ENCODE measurements around the gene TDRD3.
"Not testable (repeated sequence)": the region's sequence is repeated elsewhere in the genome, so short reads cannot be mapped to it uniquely, and the experiment has no call there.

TDRD3 gene

DNA sequence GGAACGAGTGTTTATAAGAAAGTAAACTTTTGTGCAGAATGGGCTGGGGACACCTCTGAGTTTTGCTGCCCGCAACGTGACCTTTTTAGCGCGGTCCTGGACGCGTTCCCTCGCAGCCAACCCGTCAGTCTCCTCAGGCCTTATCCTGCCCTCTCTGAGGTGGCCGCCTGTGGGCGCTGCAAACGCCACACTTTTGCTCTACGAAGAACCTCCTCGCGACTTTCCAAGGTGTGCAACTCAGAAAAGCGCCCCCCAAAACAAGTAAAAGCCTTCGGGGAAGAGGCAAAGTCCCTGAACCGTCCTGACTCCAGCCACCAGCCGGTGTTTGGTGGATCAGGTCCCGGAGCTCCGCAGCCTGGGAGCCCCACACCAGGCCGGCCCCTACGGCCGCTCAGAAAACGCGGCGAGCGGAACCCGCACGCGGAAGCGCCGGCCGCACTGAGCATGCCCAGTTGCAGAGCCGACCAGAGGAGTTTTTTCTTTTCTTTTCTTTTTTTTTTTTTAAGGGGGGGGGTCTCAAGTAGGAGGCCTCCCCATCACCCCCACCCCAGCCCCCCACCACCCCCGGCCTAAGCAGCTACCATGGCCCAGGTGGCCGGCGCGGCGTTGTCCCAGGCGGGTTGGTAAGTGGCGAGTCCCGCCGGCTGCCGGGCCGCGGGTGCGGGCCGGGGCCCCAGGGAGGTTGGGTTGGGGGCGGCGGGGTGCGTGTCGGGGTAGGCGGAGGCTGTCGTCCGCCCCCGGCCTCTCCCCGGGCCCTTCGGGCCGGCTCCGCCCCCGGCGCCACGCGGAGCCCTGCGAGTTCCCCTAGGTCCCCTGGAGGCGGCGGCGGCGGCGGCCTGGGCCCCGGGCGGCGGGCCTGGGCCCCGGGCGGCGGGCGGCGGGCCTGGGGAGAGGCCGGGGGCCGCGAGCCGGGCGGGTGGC is at the start of gene TDRD3:
Gene TDRD3 (plus strand): TSS at position 438 of the 921 bp plus-strand sequence. CDS start 145 bp downstream, at position 583.
- no peak for FAIRE-seq

DNA sequence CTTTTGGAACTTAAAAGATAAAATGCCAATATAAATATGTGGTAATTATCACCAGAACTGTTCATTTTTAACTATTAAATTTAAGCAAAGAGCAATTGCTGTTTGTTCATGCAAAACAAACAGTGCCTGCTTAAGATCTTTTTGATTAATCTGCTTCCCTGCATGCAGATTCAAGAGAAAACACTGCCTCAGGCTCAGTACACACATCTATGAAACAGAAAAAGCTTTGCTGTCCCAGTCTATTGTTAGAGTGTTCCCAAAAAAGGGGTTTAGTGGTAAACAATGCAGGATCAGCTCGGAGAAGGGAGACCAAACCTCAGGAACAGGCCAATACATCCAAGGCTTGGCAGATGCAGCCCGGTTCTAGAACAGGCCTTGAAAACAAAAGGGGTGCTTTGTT is 49.3 kb upstream of the TDRD3 start:
- FAIRE-seq: no peak

- FAIRE-seq: no peak
Measured at GRCh38 chr13:60348097-60348496, 48.9 kb upstream of the TDRD3 start.

- no peak for FAIRE-seq
Measured at GRCh38 chr13:60351326-60351725, 45.7 kb upstream of the TDRD3 start.

DNA sequence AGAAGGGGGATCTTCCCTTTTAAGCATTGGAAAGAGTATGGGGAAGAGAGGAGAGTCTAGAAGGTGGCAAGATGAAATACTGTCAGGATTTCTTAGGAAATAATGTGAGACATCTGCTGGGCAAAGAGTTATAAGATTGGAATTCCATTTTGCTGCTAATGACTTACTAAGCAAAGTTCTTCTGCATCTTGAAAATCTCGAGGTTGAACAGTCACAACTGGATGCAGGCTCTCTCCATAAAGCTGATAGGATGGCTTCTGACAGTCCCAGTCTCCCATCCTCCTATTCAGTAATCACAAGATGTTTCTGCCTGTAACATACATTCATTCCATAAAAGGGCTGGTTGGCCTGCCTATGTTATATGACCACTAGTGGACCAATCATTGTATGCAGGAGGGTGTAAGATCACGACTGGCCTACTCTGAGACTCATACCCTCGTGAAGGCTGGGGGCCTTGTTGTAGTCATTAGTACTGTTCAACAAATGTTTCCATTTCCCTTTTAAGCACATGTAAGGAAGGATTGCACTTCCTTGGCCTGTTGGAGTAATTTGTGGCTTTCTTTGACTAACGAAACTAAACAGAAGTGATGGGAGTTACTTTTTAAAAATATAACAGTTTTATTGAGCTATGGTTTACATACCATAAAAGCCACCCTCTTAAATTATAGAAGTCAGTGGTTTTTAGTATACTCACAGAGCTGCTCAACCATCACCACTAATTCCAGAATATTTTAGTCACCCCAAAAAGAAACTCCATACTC is 45.0 kb upstream of the TDRD3 start:
- no peak for FAIRE-seq

DNA sequence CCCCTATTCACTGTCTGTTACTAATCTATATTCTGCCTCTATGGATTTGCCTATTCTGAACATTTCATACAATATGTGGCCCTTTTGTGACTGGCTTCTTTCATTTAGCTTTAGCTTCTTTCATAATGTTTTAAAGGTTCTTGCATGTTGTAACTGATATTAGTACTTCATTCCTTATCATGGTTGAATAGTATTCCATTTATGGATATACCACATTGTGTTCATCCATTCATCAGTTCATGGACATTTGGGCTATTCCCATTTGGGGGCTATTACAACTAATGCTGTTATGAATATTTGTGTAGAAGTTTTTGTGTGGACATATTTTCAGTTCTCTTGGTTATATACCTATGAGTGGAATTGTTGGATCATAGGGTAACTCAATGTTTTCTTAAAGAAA is 44.4 kb upstream of the TDRD3 start:
- no peak for FAIRE-seq

DNA sequence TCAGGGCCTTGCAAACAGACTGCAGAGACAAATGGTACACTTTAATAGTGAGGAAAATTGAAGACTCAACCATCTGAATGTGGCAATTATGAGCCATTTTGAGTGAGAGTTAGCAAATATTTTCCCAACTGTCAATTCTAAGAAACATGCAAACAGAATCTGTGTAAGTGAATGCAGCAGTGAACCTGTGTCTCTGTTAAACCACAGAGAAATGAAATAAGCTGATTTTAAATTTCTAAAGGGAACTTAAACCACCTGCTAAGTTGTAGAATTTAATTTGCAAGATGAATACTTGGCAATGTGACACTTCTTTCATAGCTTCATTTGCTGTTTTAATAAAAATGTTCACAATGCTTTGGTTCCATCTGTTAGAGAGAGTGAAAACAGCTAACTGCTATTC is 42.0 kb upstream of the TDRD3 start:
- no peak for FAIRE-seq

- no peak for FAIRE-seq
Measured at GRCh38 chr13:60356970-60357369, 40.0 kb upstream of the TDRD3 start.

- no peak for FAIRE-seq
Measured at GRCh38 chr13:60358453-60358852, 38.6 kb upstream of the TDRD3 start.

DNA sequence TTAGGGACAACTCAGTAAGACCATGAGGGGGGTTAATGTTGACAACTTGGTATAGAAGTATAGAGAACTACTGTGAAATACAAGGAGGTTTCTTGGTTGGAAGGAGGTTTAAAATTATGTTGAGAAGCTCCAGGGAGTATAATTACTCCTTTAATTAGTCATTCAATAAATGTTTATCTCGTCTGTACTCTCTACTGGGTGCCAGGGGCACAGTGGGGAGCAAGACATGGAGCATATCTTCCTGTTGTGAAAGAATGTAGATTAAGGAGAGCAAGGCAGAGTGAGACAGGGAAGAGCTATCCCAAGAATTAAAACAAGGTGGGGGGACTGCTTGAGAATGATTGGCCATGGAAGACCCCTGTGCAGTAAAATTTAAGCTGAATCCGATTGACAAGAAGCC is 33.7 kb upstream of the TDRD3 start:
- FAIRE-seq: no peak

DNA sequence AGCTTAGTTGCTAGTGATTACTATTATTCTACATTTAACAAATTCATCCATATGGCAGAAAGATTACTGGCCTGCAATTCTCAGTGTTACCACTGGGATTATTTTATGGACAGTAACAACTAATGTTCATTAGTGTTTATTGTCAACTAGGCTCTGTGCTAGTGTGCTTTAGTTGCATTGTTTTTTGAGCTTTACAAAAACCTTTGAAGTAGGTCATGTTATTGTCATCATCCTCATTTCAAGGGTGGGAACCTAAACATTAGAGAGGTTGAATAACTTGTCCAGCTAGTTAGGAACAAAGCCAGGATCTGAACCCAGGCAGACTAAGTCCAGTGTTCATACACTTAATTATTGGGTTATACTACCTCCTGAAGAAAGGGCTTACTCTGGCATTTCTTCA is 27.8 kb upstream of the TDRD3 start:
- peak; percentile 12 for FAIRE-seq

- no peak for FAIRE-seq
Measured at GRCh38 chr13:60370343-60370742, 26.7 kb upstream of the TDRD3 start.

DNA sequence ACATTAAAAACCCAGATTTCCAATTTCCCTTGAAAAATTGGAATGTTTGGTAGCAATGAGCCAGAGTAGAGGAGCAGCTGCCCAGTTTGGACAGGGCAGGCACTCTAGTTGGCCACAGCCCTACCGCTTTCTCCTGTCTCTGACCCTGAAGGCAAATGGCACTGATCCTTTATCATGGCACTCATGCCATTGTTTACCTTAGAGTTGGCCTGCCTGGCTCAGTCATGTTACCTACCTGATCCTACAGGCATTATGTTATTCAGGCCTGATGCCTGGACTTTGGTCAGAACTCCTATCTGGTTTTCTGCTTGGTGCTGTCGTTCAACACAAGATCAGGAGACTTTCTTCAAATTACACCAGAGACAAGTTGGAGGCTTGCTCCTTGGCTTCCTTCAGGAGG is 24.9 kb upstream of the TDRD3 start:
- no peak for FAIRE-seq

- not testable (repeated sequence) for FAIRE-seq
Measured at GRCh38 chr13:60379282-60379681, 17.7 kb upstream of the TDRD3 start.

DNA sequence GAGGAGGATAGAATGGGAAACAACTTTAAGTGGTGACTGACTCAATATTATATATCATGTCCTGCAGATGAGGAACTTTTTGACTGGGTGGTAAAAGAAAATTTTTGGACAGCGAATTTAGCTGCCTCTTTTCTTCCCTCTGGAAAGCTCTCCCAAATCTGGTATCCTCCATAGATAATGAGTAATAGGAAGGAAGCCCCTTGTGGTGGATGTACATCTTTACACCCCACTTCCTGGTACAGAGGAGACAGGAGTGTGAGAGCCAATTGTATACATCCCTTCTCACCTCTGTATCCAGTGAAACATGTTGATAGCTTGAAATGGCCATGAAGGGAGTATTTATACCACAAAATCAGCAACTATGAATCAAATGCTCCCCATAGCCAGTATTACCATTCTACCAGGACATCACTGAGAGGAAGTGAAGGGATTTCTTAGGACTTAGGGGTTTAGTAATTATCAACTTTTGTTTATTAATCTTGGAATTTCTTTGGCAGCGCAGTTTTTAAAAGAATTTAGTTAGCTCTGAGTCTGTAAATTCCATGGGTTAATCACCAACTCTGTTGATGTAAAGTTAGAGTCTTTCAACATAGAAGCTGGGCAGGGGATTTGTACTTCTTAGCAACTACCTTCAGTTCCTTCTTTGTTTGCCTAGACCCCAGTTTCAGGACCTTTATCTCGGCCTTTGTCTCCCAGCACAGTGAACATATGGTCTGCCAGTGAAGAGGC is 17.0 kb upstream of the TDRD3 start:
- FAIRE-seq: no peak

DNA sequence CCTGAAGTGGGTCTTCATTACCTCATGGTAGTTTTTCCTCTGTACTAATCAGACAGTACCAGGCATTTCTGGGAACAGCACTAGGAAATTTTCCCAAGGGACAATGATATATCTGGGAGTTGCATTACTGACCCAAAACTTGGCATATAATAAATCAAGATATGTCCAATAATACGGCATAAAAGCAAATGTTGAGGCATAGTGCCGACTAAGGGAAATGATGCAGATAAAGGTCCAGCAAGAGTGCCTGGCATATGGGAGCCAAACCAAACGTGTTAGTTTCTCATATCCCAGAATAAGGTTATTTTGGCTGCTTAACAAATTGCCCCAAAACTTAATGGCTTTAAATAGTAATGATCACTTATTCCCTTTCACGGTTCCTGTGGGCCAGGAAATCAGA is 12.1 kb upstream of the TDRD3 start:
- FAIRE-seq: no peak

DNA sequence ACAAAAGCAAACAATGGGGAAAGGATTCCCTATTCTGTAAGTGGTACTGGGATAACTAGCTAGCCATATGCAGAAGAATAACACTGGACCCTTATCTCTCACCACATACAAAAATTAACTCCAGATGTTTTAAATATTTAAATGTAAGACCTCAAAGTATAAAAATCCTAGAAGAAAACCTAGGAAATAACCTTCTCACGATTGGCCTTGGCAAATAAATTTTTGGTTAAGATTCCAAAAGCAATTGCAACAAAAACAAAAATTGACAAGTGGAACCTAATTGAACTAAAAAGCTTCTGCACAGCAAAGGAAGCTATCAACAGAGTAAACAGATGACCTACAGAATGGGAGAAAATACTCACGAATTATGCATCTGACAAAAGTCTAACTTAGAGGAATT is 10.8 kb upstream of the TDRD3 start:
- FAIRE-seq: no peak

DNA sequence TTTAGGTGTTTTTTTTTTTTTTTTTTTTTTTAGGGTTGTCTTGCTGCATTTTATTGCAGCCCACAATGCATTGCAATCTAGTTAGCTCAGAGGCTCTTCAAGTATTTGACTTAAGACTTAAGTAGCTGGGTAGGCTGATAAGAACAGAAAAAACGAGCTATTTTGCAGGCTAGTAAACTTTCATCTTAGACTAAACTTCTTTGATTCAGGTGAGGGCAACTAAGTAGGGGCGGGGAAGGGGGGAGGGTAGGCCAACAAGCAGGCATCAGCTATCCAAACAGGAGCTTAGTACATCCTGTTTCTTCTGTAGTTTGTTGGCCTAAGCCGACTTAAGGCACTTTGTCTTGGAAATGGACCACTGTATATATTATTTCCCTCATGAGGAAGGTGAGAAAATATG is 4.9 kb upstream of the TDRD3 start:
- FAIRE-seq: no peak

- peak; percentile 4 for FAIRE-seq
Measured at GRCh38 chr13:60395971-60396782, 843 bp upstream of the TDRD3 start.

GRCh38 chr13:60397704-60398378 is 821 bp downstream of the TDRD3 start:
- FAIRE-seq: no peak

DNA sequence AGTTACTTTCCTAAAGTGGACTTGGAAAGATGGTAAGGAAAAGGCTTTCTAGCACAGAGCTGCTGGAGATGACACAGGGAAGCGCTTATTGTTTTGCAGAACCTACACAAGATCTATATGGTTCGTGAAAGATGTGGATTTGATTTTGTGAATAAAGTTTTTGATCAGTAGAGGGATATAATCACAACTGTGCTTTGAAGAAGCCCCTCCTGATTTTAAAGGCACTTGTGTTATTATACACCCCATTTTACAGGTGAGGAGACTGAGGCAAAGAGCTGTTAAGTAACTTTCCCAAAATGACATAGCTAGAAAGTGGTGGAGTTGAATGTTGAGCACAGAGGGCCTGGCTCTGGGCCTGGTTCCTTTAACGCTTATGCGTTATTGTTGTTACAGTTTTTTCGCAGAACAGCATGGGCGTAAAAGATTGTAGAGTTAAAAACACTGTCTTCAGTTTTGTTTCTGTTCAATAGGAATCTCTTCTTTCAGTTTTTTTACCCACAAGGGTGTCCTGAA is 1.4 kb downstream of the TDRD3 start:
- no peak for FAIRE-seq

Measured in endometrium (tissue), 2 donors.